Measurements from ENCODE around the gene ADRA2C. TPM values are rescaled to one million over a fixed set of nuclear protein-coding genes. Genes with fewer than 3 reads are reported as not detected.

The ADRA2C gene
- total RNA-seq, 3 donors from 2014 or later, result 1.6 to 6.9 (median 3.5) TPM

DNA sequence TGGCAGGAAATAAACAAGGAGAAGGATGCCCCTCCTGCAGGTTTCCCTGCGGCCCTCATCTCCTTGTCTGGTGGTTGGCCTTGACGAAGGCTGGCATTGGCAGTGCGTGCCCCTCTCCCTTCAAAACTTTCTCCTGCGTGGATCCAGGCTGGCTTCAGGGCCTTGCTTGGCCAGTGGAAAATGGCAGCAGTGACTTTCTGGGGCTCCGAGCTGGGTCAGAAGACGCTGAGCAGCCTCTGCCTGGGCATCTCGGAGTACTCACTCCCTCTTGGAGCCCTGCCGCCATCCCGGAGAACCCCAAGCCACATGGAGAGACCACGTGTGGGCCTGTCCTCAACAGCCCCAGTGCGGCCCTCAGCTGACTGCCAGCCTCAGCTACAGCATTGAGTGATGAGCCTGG, 39.5 kb downstream of the ADRA2C start:
- intact Hi-C loops (cut with DNase I; ENCODE audit: low total_unique reads), result no loop called here
- no peak overlapping the region for H3K4me3 ChIP-seq
- no peaks in the 10 kb centered on the region for H3K36me3 ChIP-seq
- H3K27me3 ChIP-seq, result peaks cover 0 to 57% of the 10 kb centered on the region in 2 donors
- H3K4me1 ChIP-seq, result no peaks in the 10 kb centered on the region
- no peaks in the 10 kb centered on the region for H3K9me3 ChIP-seq
- H3K27ac ChIP-seq, result no peak overlapping the region
- TF ChIP-seq POLR2A (IDR thresholded peaks at IDR 0.05) (no peak), POLR2AphosphoS5 (IDR thresholded peaks at IDR 0.05) (no peak)
- TF ChIP-seq, protein P1, sequence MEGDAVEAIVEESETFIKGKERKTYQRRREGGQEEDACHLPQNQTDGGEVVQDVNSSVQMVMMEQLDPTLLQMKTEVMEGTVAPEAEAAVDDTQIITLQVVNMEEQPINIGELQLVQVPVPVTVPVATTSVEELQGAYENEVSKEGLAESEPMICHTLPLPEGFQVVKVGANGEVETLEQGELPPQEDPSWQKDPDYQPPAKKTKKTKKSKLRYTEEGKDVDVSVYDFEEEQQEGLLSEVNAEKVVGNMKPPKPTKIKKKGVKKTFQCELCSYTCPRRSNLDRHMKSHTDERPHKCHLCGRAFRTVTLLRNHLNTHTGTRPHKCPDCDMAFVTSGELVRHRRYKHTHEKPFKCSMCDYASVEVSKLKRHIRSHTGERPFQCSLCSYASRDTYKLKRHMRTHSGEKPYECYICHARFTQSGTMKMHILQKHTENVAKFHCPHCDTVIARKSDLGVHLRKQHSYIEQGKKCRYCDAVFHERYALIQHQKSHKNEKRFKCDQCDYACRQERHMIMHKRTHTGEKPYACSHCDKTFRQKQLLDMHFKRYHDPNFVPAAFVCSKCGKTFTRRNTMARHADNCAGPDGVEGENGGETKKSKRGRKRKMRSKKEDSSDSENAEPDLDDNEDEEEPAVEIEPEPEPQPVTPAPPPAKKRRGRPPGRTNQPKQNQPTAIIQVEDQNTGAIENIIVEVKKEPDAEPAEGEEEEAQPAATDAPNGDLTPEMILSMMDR (IDR thresholded peaks at IDR 0.05), result no peak
- DNase-seq (ENCODE audit: low spot score in 2 of 2), result no peak

DNA sequence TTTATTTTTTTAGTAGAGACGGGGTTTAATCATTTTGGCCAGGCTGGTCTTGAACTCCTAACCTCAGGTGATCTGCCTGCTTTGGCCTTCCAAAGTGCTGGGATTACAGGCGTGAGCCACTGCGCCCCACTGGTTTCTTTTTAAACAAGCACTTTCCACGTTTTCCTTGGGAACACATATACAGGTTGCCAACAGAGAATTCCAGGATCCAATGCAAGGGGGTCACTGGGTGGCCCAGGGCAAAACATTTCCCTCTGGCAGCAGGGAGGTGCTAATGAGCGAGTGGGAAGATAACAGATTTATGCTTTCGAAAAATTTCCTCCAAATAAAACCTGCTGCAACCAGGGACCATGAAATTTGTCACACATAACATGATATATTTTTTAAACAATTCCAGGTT, 41.1 kb downstream of the ADRA2C start:
- no peak overlapping the region for H3K4me3 ChIP-seq
- no peaks in the 10 kb centered on the region for H3K9me3 ChIP-seq
- TF ChIP-seq POLR2A (IDR thresholded peaks at IDR 0.05) (no peak), POLR2AphosphoS5 (IDR thresholded peaks at IDR 0.05) (no peak)
- TF ChIP-seq, protein P1 (IDR thresholded peaks at IDR 0.05), result no peak
- no peaks in the 10 kb centered on the region for H3K36me3 ChIP-seq
- intact Hi-C loops (cut with DNase I; ENCODE audit: low total_unique reads), result no loop called here
- DNase-seq (ENCODE audit: low spot score in 2 of 2), result no peak
- H3K27ac ChIP-seq, result no peak overlapping the region
- no peaks in the 10 kb centered on the region for H3K4me1 ChIP-seq
- H3K27me3 ChIP-seq, result peaks cover 0 to 59% of the 10 kb centered on the region in 2 donors

DNA sequence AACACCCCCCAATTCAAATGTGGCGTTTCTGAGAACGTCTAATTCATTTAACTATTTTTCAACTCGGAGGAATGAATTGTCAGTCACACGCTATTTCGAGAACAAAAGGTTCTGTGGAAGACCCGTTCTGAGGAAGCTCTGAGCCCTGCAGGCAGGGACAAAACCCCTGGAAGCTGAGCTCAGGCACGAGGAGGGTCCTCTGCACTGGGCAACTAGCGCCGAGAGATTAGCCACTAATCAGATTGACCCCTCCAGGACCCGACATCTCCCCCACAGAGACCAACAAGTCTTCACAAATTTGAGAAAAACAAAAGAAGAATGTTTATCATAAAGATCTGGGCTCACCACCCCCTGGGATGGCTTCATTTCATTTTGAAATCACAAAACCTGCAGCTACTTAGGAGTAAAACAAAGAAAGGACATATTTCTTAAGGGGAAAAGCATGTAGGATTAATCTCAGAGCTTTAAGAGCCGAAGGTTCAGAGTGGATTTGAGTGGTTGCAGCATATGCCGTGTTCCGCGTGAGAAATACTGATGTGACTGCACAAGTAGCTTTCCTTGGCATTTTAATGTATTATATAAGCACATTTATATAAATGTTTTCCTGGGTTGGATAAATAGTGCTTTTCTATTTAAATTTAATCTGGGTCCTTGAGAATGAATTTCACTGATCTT, 41.8 kb downstream of the ADRA2C start:
- H3K27me3 ChIP-seq, result peaks cover 0 to 55% of the 10 kb centered on the region in 2 donors
- no peak for DNase-seq (ENCODE audit: low spot score in 2 of 2)
- H3K36me3 ChIP-seq, result no peaks in the 10 kb centered on the region
- intact Hi-C loops (cut with DNase I; ENCODE audit: low total_unique reads), result no loop called here
- no peak overlapping the region for H3K27ac ChIP-seq
- H3K9me3 ChIP-seq, result no peaks in the 10 kb centered on the region
- TF ChIP-seq POLR2AphosphoS5 (IDR thresholded peaks at IDR 0.05), result no peak
- TF ChIP-seq, protein P1 (IDR thresholded peaks at IDR 0.05), result no peak
- no peak for TF ChIP-seq POLR2A (IDR thresholded peaks at IDR 0.05)
- H3K4me3 ChIP-seq, result no peak overlapping the region
- no peaks in the 10 kb centered on the region for H3K4me1 ChIP-seq

DNA sequence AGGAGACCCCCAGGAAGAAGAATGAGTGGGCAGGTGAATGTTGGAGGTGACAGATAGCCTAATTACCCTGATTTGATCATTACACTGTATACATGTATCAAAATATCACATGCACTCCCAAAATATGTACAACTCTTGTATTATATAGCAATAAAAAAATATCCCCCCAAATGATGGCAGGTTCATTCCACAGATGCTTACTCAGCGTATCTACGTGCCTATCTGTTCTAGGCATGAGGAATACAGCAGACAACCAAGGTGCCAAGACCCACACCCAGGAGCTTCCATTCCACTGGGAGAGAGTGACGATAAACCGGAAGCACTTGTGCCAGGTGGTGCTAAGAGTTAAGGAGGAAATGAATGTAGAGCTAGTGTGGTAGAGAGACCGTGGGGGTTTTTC, 42.4 kb downstream of the ADRA2C start:
- Histone ChIP-seq H3K9me3 (no peaks in the 10 kb centered on the region), H3K4me1 (no peaks in the 10 kb centered on the region), H3K4me3 (no peak overlapping the region), H3K27me3 (peaks cover 0 to 49% of the 10 kb centered on the region in 2 donors), H3K36me3 (no peaks in the 10 kb centered on the region), H3K27ac (no peak overlapping the region)
- no peak for TF ChIP-seq POLR2A (IDR thresholded peaks at IDR 0.05)
- no peak for TF ChIP-seq POLR2AphosphoS5 (IDR thresholded peaks at IDR 0.05)
- TF ChIP-seq, protein P1 (IDR thresholded peaks at IDR 0.05), result no peak
- DNase-seq (ENCODE audit: low spot score in 2 of 2), result no peak
- intact Hi-C loops (cut with DNase I; ENCODE audit: low total_unique reads), result no loop called here

DNA sequence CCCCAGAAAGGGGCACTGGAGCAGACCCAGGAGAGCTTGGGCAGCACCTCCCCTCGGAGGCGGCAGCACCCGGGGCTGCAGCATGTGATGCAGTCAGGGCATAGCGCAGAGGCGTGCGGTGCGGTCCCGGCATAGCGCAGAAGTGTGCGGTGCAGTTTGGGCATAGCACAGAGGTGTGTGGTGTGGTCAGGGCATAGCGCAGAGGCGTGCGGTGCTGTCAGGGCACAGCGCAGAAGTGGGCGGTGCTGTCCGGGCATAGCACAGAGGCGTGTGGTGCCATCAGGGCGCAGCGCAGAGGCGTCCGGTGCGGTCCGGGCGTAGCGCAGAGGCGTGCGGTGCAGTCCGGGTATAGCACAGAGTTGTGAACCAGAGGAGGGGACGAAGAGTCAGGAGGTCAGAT, 42.8 kb downstream of the ADRA2C start:
- H3K4me3 ChIP-seq, result no peak overlapping the region
- no peak for DNase-seq (ENCODE audit: low spot score in 2 of 2)
- H3K9me3 ChIP-seq, result no peaks in the 10 kb centered on the region
- H3K4me1 ChIP-seq, result no peaks in the 10 kb centered on the region
- no peaks in the 10 kb centered on the region for H3K36me3 ChIP-seq
- H3K27ac ChIP-seq, result no peak overlapping the region
- TF ChIP-seq POLR2AphosphoS5 (IDR thresholded peaks at IDR 0.05) (no peak), POLR2A (IDR thresholded peaks at IDR 0.05) (no peak)
- TF ChIP-seq, protein P1 (IDR thresholded peaks at IDR 0.05), result no peak
- intact Hi-C loops (cut with DNase I; ENCODE audit: low total_unique reads), result no loop called here
- peaks cover 0 to 44% of the 10 kb centered on the region in 2 donors for H3K27me3 ChIP-seq
